Tongue (tissue), 2 donors: ENCODE measurements around the gene SCD5. TPM values are rescaled to one million over a fixed set of nuclear protein-coding genes. Genes with fewer than 3 reads are reported as not detected.
A peak's percentile ranks its signal among the peaks of the same experiment; 100 is the strongest.

Source experiments
- DNase-seq: peaks from one replicate; pipeline ENCODE4 v3.0.0-alpha.2; 2015
- total RNA-seq: library from RNA; depleted of rRNA; stranded (reverse); fragments of >200 nt; gene quantifications from one replicate; pipeline ENCODE4 v1.2.3, GENCODE V29; 2014

The SCD5 gene
- total RNA-seq, 1 donor from 2014 or later: 15.1 TPM

DNA sequence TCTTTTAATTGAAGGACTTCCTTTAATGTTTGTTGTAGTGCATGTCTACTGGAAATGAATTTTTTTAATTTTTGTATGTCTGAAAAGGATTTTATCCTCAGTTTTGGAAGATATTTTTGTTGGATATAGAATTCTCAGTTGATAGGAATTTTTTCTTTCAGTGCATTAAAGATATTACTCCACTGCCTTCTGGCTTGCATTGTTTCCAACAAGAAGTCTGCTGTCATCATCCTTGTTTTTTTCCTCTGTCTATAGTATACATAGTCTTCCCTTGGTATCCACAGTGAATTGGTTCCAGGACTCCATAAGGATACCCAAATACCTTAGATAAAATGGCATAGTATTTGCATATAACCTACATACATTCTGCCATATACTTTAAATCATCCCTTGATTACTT lies 33.5 kb downstream of the SCD5 start:
- no peak for DNase-seq

- no peak for DNase-seq
These were observed 37.4 kb downstream of the SCD5 start for GRCh38 chr4:82761229-82761628.

DNA sequence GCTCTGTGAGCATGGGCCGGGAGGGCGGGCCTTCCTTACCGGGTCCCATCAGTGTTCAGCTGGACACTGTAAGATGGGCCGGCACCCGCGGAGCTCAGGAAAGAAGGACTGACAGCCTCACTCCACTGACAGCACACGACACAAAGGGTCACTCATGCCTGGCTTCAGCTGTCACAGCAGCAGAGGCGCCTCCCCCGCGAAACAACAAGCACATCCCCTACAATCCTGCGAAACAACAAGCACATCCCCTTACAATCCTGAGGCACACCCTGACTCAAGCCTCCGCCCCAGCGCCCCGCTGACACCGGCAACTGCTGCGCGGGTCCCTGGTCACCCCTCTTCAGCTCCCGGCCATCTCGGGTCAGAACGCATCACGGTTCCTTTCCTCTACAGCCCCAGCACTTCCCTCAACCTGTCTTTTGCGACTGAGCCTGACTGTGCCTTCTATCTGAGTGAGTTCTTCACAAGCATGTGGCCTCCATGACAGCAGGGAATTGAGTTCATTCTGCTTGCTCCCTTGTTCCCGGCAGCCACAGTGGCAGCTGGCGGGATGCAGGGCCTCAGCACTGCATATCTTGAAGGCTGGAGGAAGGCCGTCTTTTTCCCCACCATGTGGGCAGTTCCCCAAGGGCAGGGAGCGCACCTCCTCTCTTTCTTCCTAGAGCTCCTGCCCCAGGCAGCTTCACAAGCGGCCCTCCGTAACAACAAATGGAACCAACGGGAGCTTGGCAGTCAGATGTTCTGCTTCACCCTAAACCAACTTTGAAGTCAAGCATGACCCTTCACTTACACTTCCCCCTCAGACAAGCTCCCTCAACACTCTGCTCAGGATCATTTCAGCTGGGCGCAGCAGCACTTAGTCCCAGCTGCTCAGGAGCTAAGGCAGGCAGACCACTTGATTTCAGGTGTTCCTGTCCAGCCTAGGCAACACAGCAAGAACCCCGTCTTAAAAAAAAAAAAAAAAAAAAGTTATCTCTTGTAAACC lies 39.6 kb downstream of the SCD5 start:
- no peak for DNase-seq

- DNase-seq: no peak
These were observed 42.5 kb downstream of the SCD5 start for GRCh38 chr4:82756061-82756460.

DNA sequence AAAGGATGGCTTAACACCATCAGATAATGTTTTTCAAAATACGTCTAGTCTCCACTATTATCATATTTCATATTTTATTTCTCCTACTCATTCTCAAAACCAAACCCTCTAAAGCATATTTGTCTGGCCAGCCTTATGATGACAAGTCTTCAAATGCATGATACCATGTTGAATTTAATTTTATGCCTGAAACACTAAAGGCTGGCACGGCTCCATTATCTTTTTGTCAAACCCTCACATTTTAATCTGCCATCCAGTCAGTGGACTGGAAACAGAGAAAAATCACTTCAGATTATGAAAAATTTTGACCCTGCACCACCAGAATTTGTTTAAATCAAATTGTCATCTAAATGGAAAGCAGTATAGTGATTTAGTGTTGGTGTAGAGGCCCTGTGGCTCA lies 42.9 kb downstream of the SCD5 start:
- DNase-seq: no peak

DNA sequence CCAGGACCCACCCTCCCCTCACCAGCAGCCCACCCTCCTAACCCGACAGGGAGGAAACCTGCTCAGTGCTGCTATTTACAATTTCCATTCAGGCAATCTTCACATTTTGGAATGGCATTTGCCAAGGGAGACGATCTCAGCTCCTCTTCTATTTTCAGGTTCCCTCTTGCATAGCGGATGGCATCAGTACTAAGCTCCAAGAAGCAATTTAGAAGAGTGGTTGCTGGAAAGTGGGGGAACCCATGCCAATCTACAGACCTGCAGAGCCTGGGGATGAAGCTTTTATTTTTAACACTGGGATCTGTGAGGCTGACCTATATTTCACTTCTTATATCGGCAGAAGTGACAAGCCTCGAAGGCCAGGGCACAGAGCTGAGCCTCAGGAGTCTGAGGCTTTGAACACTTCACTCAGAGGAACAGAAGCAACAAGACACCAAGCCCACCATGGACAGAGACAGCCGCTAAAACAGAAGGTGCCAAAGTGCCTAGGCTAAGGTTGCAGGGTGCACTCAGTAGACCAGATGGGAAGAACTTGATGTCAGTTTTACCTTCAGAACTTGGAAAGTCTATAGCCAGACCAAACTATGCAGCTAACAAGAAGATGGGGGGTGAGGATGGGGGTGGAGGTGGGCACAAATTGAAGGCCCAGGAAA lies 44.0 kb downstream of the SCD5 start:
- no peak for DNase-seq

- DNase-seq: peak; percentile 87
These were observed 44.7 kb downstream of the SCD5 start for GRCh38 chr4:82753725-82754410.

- no peak for DNase-seq
These were observed 45.4 kb downstream of the SCD5 start for GRCh38 chr4:82753238-82753637.

DNA sequence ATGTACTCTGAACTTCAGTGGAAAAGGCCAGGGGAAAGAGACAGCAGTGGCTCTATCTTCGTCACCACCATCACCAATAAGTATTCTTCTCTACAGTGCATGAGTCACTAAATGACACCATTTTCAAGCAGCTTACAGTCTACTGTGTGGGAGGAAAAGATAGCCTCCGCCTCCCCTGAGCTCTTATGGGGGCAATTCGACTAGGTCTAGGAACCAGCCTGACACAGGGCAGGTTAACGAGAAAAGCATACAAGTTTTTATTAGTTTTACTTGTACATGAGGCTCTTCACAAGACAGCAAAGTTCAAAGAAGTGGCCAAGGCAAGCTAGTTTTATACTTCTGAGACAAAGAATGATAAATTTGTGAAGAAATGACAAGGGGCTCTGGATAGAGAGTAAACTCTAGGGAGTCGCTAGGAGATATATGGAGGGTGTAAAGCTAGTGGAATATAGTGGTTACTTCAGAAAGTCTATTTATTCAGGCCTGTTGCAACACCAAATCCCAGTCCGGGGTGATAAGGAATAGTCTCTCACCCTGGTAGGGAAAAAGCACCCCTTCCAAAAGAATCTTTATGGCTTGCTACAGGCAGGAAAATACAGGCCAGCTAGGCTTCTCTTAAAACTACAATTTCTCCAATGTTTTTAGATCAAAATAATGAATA lies 49.7 kb downstream of the SCD5 start:
- DNase-seq: no peak

DNA sequence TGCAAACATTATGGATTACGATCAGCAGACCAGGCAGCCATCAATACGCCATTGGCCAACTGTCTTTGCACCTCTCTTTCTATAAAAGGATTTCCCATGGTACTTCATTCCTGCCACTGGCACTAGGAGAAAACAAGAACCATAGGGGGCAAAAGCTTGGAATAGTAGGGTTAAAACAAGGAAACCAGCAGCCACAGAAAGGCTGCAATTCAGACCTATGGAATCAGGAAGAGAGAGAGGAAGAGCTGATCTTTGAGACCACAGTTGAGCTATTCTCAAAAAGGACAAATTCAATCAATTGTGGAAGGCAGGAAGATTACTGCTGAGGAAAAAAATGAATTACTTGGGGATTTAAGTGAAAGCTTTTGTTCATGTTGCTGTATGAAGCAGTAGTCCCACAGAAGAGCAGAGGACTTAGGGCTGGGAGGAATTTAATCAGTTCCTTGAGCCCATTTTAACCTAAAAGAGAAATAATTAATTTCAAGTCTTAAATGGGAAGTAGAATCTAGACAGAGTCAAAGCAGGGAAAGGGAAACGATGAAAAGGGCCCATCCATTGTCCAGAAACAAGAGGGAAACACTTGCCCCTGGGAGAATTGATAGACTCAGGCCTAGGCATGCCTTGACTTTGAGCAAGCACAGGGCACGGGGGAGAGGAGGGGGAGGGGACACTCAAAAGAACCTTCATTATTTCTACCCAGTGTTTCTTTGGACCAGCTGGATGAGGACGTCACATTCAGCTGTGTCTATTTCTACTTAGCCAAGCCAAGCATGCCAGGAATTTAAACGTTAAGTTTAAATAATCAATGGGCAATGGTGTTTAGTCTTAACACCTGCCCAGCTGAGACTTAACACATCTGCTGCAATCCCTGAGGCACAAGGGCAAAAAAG lies 50.7 kb downstream of the SCD5 start:
- DNase-seq: peak; percentile 62

- no peak for DNase-seq
These were observed 51.7 kb downstream of the SCD5 start for GRCh38 chr4:82746705-82747574.

DNA sequence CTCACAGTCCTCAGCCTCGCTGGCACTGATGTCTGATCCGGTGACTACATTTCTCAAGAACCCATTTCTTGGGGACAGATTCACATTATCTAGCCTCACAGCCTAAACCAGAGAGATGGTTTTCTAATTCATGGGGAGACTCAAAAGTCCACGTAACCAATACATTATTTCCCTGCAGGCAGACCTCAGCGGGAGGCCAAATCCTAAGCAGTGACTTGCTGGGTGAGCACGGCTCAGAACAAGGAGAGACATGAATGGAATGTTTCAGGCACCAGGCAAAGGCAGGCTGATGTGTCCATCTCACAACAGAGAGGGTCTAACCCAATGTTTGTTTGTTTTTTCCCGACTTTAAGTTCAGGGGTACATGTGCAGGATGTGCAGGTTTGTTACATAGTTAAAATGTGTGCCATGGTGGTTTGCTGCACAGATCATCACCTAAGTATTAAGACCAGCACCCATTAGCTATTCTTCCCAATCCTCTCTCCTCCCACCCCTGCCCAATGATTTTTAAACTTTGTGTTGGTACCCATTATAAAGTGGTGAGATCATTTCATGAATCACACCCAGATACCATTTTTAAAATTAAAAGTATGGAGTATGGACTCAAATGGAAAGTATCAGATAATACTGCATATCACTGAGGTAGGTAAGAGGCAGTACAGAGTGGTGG lies 53.3 kb downstream of the SCD5 start:
- DNase-seq: no peak

DNA sequence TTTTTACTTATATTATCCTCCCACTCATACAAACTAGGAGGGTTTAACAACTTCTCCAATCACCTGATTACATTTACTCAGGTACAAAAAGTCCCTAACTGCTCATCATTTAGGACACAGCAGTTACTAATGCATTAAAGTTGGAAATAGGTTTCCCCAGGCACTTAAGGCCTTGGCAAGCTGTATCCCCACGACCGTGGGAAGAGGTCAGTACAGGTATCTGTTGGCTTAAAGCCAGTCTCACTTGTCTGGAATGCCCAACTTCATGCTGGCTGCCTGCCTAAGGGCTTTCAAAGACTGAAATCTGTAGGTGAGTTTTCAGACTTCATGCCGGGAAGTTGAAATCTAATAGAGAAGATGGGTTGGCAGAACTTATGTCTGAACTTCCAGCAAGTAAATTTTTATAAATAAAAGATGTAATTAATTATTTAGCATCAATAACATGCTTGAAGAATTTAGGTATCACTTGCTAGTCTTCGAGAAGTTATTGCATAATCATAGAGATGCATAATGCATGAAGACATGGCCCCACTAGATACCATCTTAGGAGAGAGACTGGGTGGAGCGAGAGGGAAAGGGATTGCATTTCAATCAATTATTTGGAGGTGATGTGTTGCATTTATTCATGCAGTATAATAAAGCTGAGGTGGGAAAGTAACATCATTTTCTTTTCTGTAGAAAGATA lies 54.2 kb downstream of the SCD5 start:
- DNase-seq: no peak

DNA sequence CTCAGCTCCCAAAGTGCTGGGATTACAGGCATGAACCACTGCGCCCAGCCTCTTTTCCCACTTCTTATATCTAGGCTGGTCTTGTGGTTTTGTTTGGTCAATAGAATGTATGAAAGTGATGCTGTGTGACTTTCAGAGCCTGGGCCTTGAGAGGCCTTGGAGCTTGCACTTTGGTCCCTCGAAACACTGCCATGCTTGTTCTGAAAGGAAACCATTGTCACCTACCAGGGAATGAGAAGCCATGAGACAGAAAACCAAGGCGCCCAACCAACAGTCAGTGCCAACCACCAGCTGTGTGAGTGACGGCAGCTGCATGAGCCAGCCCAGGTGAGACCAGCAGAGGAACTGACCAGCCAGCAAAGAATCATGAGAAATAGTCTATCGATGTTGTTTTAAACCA lies 57.4 kb downstream of the SCD5 start:
- DNase-seq: no peak

GRCh38 chr4:82739287-82740190 lies 59.1 kb downstream of the SCD5 start:
- peak; percentile 66 for DNase-seq

DNA sequence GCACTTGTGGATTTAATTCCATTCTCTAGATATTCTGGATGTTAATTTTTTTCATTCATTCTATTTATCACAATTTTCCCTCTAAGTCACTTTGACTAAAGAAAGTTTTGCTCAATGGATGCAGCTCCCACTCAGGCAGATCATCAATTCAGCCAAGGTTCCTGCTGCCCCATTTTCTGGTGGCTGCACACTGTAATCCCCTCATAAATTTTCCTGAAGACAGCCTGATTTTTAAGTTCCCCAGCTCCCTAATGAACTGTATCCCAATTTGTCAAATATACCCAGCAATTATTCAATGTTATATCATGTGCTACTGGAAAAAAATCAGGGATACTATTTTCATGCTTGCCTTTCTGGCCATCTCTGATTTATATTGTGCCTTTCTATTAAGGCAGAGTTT lies 61.2 kb downstream of the SCD5 start:
- DNase-seq: no peak

DNA sequence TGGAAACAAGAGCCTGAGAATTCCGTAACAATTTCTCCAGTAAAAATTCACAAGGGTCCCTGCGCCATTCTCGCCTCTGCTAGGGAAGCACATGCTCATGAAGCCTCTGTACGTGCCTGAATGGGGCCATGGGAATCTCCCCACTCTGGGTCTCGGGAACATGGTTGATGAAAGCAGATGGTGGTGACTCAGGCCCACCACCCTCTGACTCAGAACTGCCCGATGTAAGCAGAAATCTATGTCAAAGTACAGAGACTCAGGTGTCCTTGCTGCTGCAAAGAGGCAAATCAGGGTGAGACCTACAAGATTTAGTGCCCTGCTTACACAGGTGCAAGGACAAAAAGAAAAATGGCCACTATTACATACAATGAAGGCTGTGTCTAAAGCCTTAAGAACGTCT lies 65.0 kb downstream of the SCD5 start:
- no peak for DNase-seq

GRCh38 chr4:82728301-82728700 lies 70.3 kb downstream of the SCD5 start:
- no peak for DNase-seq
